Measurements from ENCODE around the gene NDST3.

GRCh38 chr4:118190903-118191302 is 156.6 kb downstream of the NDST3 start:
- TF ChIP-seq EZH2 (optimal IDR thresholded peaks at IDR 0.05; ENCODE audit: low read depth, low read length), result no peak
- no peak for TF ChIP-seq EZH2phosphoT487 (IDR thresholded peaks at IDR 0.05; ENCODE audit: low read length)
